HT1080 (cell line): ENCODE results near the gene AGAP9. TPM values are rescaled to one million over a fixed set of nuclear protein-coding genes. Genes with fewer than 3 reads are reported as not detected.
"Not testable (repeated sequence)": the region's sequence is repeated elsewhere in the genome, so short reads cannot be mapped to it uniquely, and the experiment has no call there.

Experiments used
- DNase-seq: peaks from one replicate; pipeline ENCODE4 v3.0.0-alpha.2; 2015; ENCODE audit warnings: low read depth
- total RNA-seq: library from RNA; depleted of rRNA; stranded (reverse); fragments of >200 nt; shearing (Covaris generic); gene quantifications from 2 replicates; pipeline ENCODE4 v1.2.3, GENCODE V29; 2014

AGAP9 gene
- total RNA-seq, 1 experiment from 2014 or later, result 4.3 TPM

- DNase-seq, result peak; percentile 71
Observed at GRCh38 chr10:47485943-47486342, 37.5 kb downstream of the AGAP9 start.

- DNase-seq, result not testable (repeated sequence)
Observed at GRCh38 chr10:47484786-47485185, 38.7 kb downstream of the AGAP9 start.

- DNase-seq, result not testable (repeated sequence)
Observed at GRCh38 chr10:47483923-47484322, 39.5 kb downstream of the AGAP9 start, which contains the start of gene ANXA8. ANXA8 (minus strand) TSS chr10:47484115; CDS start chr10:47483933, 182 bp downstream.

GRCh38 chr10:47482367-47482766, 41.1 kb downstream of the AGAP9 start:
- not testable (repeated sequence) for DNase-seq

GRCh38 chr10:47481768-47482181, 41.7 kb downstream of the AGAP9 start:
- DNase-seq, result peak; percentile 5

GRCh38 chr10:47481182-47481766, 42.2 kb downstream of the AGAP9 start:
- peak; percentile 74 for DNase-seq

GRCh38 chr10:47480133-47480532, 43.3 kb downstream of the AGAP9 start:
- DNase-seq, result not testable (repeated sequence)

GRCh38 chr10:47478114-47478513, 45.3 kb downstream of the AGAP9 start:
- DNase-seq, result not testable (repeated sequence)

- DNase-seq, result not testable (repeated sequence)
Observed at GRCh38 chr10:47477078-47477477, 46.4 kb downstream of the AGAP9 start.

GRCh38 chr10:47475101-47475500, 48.3 kb downstream of the AGAP9 start:
- DNase-seq, result not testable (repeated sequence)

GRCh38 chr10:47473516-47473915, 49.9 kb downstream of the AGAP9 start:
- not testable (repeated sequence) for DNase-seq

GRCh38 chr10:47472647-47473046, 50.8 kb downstream of the AGAP9 start:
- DNase-seq, result not testable (repeated sequence)

GRCh38 chr10:47472072-47472471, 51.4 kb downstream of the AGAP9 start:
- not testable (repeated sequence) for DNase-seq

- DNase-seq, result not testable (repeated sequence)
Observed at GRCh38 chr10:47468731-47469528, 54.5 kb downstream of the AGAP9 start.

GRCh38 chr10:47467957-47468356, 55.5 kb downstream of the AGAP9 start:
- DNase-seq, result not testable (repeated sequence)

- not testable (repeated sequence) for DNase-seq
Observed at GRCh38 chr10:47467458-47467857, 56.0 kb downstream of the AGAP9 start.

- DNase-seq, result not testable (repeated sequence)
Observed at GRCh38 chr10:47465216-47465917, 58.1 kb downstream of the AGAP9 start.

- DNase-seq, result not testable (repeated sequence)
Observed at GRCh38 chr10:47462577-47463358, 60.7 kb downstream of the AGAP9 start.

GRCh38 chr10:47461261-47461687, 62.2 kb downstream of the AGAP9 start:
- DNase-seq, result peak; percentile 34

GRCh38 chr10:47458466-47459154, 64.8 kb downstream of the AGAP9 start:
- DNase-seq, result peak; percentile 75
